ENCODE measurements around the gene IFNAR1. TPM values are rescaled to one million over a fixed set of nuclear protein-coding genes. Genes with fewer than 3 reads are reported as not detected.

The IFNAR1 gene
- total RNA-seq, 8 experiments from 2014 or later, result 13.9 to 49.0 (median 17.4) TPM

GRCh38 chr21:33334191-33334590 lies 9.4 kb downstream of the IFNAR1 start:
- H3K4me3 ChIP-seq, result no peak overlapping the region
- H3K27ac ChIP-seq, result no peak overlapping the region
- H3K4me1 ChIP-seq (replicated peaks in 1 of 2), result no peaks in the 10 kb centered on the region
- WGBS, 10 experiments, result 63 to 100% (median 86%) methylated on average over 1 to 4 of the region's 4 CpGs; no CpG with 5 or more reads in 1 of the 10 experiments
- ATAC-seq (replicated peaks in 6 of 8), result no peak
- in situ Hi-C loops (cut with MboI; ENCODE audit: low pct_unique_long_range_greater_than_20kb in 2 of 9, low sequenced_read_pairs in 9 of 9, unreplicated experiment in 9 of 9), result no loop called here

GRCh38 chr21:33334824-33335223 lies 10.1 kb downstream of the IFNAR1 start:
- no peak overlapping the region for H3K27ac ChIP-seq
- in situ Hi-C loops (cut with MboI; ENCODE audit: low pct_unique_long_range_greater_than_20kb in 2 of 9, low sequenced_read_pairs in 9 of 9, unreplicated experiment in 9 of 9), result no loop called here
- WGBS, 10 experiments, result 46 to 100% (median 100%) methylated on average over 1 to 2 of the region's 2 CpGs; no CpG with 5 or more reads in 1 of the 10 experiments

GRCh38 chr21:33339135-33339534 lies 14.4 kb downstream of the IFNAR1 start:
- no peak overlapping the region for H3K27ac ChIP-seq
- in situ Hi-C loops (cut with MboI; ENCODE audit: low pct_unique_long_range_greater_than_20kb in 2 of 9, low sequenced_read_pairs in 9 of 9, unreplicated experiment in 9 of 9), result no loop called here
- no peak for ATAC-seq (replicated peaks in 6 of 8)
- H3K4me1 ChIP-seq (replicated peaks in 1 of 2), result no peaks in the 10 kb centered on the region
- 93 to 100% (median 100%) methylated on average over 1 of the region's 1 CpG; no CpG with 5 or more reads in 1 of the 10 experiments for WGBS, 10 experiments
- H3K4me3 ChIP-seq, result no peak overlapping the region

More at GRCh38 chr21:33334824-33335223, 10.1 kb downstream of the IFNAR1 start:
- peak in 1 of 8 experiments; percentile 27 for ATAC-seq (replicated peaks in 6 of 8)
- Histone ChIP-seq H3K4me1 (replicated peaks in 1 of 2) (no peaks in the 10 kb centered on the region), H3K4me3 (no peak overlapping the region)

- Histone ChIP-seq H3K27ac (no peak overlapping the region), H3K4me1 (replicated peaks in 1 of 2) (no peaks in the 10 kb centered on the region), H3K4me3 (no peak overlapping the region)
- ATAC-seq (replicated peaks in 6 of 8), result no peak
- in situ Hi-C loops (cut with MboI; ENCODE audit: low pct_unique_long_range_greater_than_20kb in 2 of 9, low sequenced_read_pairs in 9 of 9, unreplicated experiment in 9 of 9), result no loop called here
- WGBS, 10 experiments, result 25 to 100% (median 75%) methylated on average over 1 to 2 of the region's 2 CpGs; no CpG with 5 or more reads in 1 of the 10 experiments
Observed at GRCh38 chr21:33339918-33340317, 15.1 kb downstream of the IFNAR1 start.

GRCh38 chr21:33345751-33346238 lies 21.0 kb downstream of the IFNAR1 start:
- no peak overlapping the region for H3K27ac ChIP-seq
- no peak for ATAC-seq (replicated peaks in 6 of 8)
- 94 to 100% (median 98%) methylated on average over 1 to 5 of the region's 5 CpGs for WGBS, 10 experiments
- H3K4me3 ChIP-seq, result no peak overlapping the region
- in situ Hi-C loops (cut with MboI; ENCODE audit: low pct_unique_long_range_greater_than_20kb in 2 of 9, low sequenced_read_pairs in 9 of 9, unreplicated experiment in 9 of 9), result no loop called here
- H3K4me1 ChIP-seq (replicated peaks in 1 of 2), result no peaks in the 10 kb centered on the region

GRCh38 chr21:33348706-33349105 lies 23.9 kb downstream of the IFNAR1 start:
- in situ Hi-C loops (cut with MboI; ENCODE audit: low pct_unique_long_range_greater_than_20kb in 2 of 9, low sequenced_read_pairs in 9 of 9, unreplicated experiment in 9 of 9), result no loop called here
- WGBS, 10 experiments, result 90 to 100% (median 100%) methylated on average over 1 to 3 of the region's 3 CpGs; no CpG with 5 or more reads in 1 of the 10 experiments
- Histone ChIP-seq H3K4me1 (replicated peaks in 1 of 2) (no peaks in the 10 kb centered on the region), H3K27ac (no peak overlapping the region), H3K4me3 (no peak overlapping the region)
- peak in 3 of 8 experiments; percentile 45 to 93 (median 81) for ATAC-seq (replicated peaks in 6 of 8)

GRCh38 chr21:33350676-33351075 lies 25.9 kb downstream of the IFNAR1 start:
- no peak overlapping the region for H3K4me3 ChIP-seq
- no peaks in the 10 kb centered on the region for H3K4me1 ChIP-seq (replicated peaks in 1 of 2)
- in situ Hi-C loops (cut with MboI; ENCODE audit: low pct_unique_long_range_greater_than_20kb in 2 of 9, low sequenced_read_pairs in 9 of 9, unreplicated experiment in 9 of 9), result no loop called here
- ATAC-seq (replicated peaks in 6 of 8), result no peak
- WGBS, 10 experiments, result 88 to 100% (median 95%) methylated on average over 1 to 3 of the region's 3 CpGs
- H3K27ac ChIP-seq, result no peak overlapping the region

GRCh38 chr21:33355355-33355754 lies 30.6 kb downstream of the IFNAR1 start:
- H3K4me1 ChIP-seq (replicated peaks in 1 of 2), result no peaks in the 10 kb centered on the region
- ATAC-seq (replicated peaks in 6 of 8), result peak in 1 of 8 experiments; percentile 29
- no peak overlapping the region for H3K4me3 ChIP-seq
- in situ Hi-C loops (cut with MboI; ENCODE audit: low pct_unique_long_range_greater_than_20kb in 2 of 9, low sequenced_read_pairs in 9 of 9, unreplicated experiment in 9 of 9), result no loop called here
- 73 to 100% (median 97%) methylated on average over 1 to 6 of the region's 6 CpGs for WGBS, 10 experiments
- no peak overlapping the region for H3K27ac ChIP-seq

GRCh38 chr21:33355996-33356395 lies 31.2 kb downstream of the IFNAR1 start:
- H3K4me3 ChIP-seq, result no peak overlapping the region
- no peaks in the 10 kb centered on the region for H3K4me1 ChIP-seq (replicated peaks in 1 of 2)
- WGBS, 10 experiments, result 63 to 100% (median 94%) methylated on average over 1 to 7 of the region's 11 CpGs; no CpG with 5 or more reads in 3 of the 10 experiments
- H3K27ac ChIP-seq, result no peak overlapping the region
- in situ Hi-C loops (cut with MboI; ENCODE audit: low pct_unique_long_range_greater_than_20kb in 2 of 9, low sequenced_read_pairs in 9 of 9, unreplicated experiment in 9 of 9), result no loop called here
- ATAC-seq (replicated peaks in 6 of 8), result no peak

- Histone ChIP-seq H3K4me3 (no peak overlapping the region), H3K4me1 (replicated peaks in 1 of 2) (peaks cover 0 to 4% of the 10 kb centered on the region in 2 donors), H3K27ac (no peak overlapping the region)
- ATAC-seq (replicated peaks in 6 of 8), result no peak
- in situ Hi-C loops (cut with MboI; ENCODE audit: low pct_unique_long_range_greater_than_20kb in 2 of 9, low sequenced_read_pairs in 9 of 9, unreplicated experiment in 9 of 9), result no loop called here
- 60 to 100% (median 90%) methylated on average over 1 to 3 of the region's 8 CpGs; no CpG with 5 or more reads in 4 of the 10 experiments for WGBS, 10 experiments
Observed at GRCh38 chr21:33357177-33357576, 32.4 kb downstream of the IFNAR1 start.

GRCh38 chr21:33359446-33359845 lies 34.7 kb downstream of the IFNAR1 start:
- 67 to 100% (median 86%) methylated on average over 1 to 4 of the region's 4 CpGs; no CpG with 5 or more reads in 2 of the 10 experiments for WGBS, 10 experiments
- in situ Hi-C loops (cut with MboI; ENCODE audit: low pct_unique_long_range_greater_than_20kb in 2 of 9, low sequenced_read_pairs in 9 of 9, unreplicated experiment in 9 of 9), result no loop called here
- no peak for ATAC-seq (replicated peaks in 6 of 8)
- Histone ChIP-seq H3K27ac (no peak overlapping the region), H3K4me3 (no peak overlapping the region), H3K4me1 (replicated peaks in 1 of 2) (peaks cover 0 to 6% of the 10 kb centered on the region in 2 donors)

GRCh38 chr21:33360281-33360680 lies 35.5 kb downstream of the IFNAR1 start:
- ATAC-seq (replicated peaks in 6 of 8), result no peak
- H3K27ac ChIP-seq, result no peak overlapping the region
- no peak overlapping the region for H3K4me3 ChIP-seq
- WGBS, 10 experiments, result 18 to 100% (median 98%) methylated on average over 1 to 6 of the region's 6 CpGs; no CpG with 5 or more reads in 2 of the 10 experiments
- in situ Hi-C loops (cut with MboI; ENCODE audit: low pct_unique_long_range_greater_than_20kb in 2 of 9, low sequenced_read_pairs in 9 of 9, unreplicated experiment in 9 of 9), result no loop called here
- H3K4me1 ChIP-seq (replicated peaks in 1 of 2), result peaks cover 0 to 6% of the 10 kb centered on the region in 2 donors

- in situ Hi-C loops (cut with MboI; ENCODE audit: low pct_unique_long_range_greater_than_20kb in 2 of 9, low sequenced_read_pairs in 9 of 9, unreplicated experiment in 9 of 9), result no loop called here
- H3K27ac ChIP-seq, result no peak overlapping the region
- 6 to 91% (median 70%) methylated on average over 3 to 13 of the region's 14 CpGs for WGBS, 10 experiments
- peak in 7 of 8 experiments; percentile 49 to 92 (median 62) for ATAC-seq (replicated peaks in 6 of 8)
- peaks cover 0 to 6% of the 10 kb centered on the region in 2 donors for H3K4me1 ChIP-seq (replicated peaks in 1 of 2)
- no peak overlapping the region for H3K4me3 ChIP-seq
Observed at GRCh38 chr21:33360881-33361602, 36.3 kb downstream of the IFNAR1 start.

Measured in motor neuron (in vitro differentiated cells).